Keratinocyte (primary cell): ENCODE measurements around the gene TSPAN4. TPM values are rescaled to one million over a fixed set of nuclear protein-coding genes. Genes with fewer than 3 reads are reported as not detected.

Source experiments
- DNase-seq: peaks from one replicate; pipeline ENCODE4 v3.0.0-alpha.2; 2011; ENCODE audit warnings: low read depth, missing footprints, low spot score
- FAIRE-seq: peaks from 2 replicates; lab custom pipeline; 2011; peaks lifted over from hg19 to GRCh38; lab: Jason Lieb, UNC
- H2AFZ ChIP-seq: 2 replicates; pipeline ENCODE4 v1.6.0; 2012; ENCODE audit warnings: low read length, control low read depth, inconsistent platforms; ENCODE audit not compliant: control insufficient read depth
- H3K27ac ChIP-seq: 2 replicates; pipeline ENCODE4 v1.5.1; 2011; ENCODE audit warnings: low read length; ENCODE audit not compliant: control insufficient read depth, insufficient read depth
- H3K27me3 ChIP-seq: 3 replicates; pipeline ENCODE4 v1.6.0; 2011; ENCODE audit warnings: low read length; ENCODE audit not compliant: control insufficient read depth, insufficient read depth; ENCODE audit errors: extremely low read depth
- H3K36me3 ChIP-seq, 2 experiments: 2 replicates in 1 of 2; 3 replicates in 1 of 2; pipeline ENCODE4 v1.5.1; 2011; ENCODE audit warnings: low read length in 2 of 2, mild to moderate bottlenecking in 1 of 2; ENCODE audit not compliant: control insufficient read depth in 2 of 2, insufficient read depth in 2 of 2; ENCODE audit errors: extremely low read depth in 1 of 2
- H3K4me1 ChIP-seq: 3 replicates; pipeline ENCODE4 v1.5.1; 2011; ENCODE audit warnings: low read length; ENCODE audit not compliant: control insufficient read depth, insufficient read depth; ENCODE audit errors: extremely low read depth
- H3K4me2 ChIP-seq: 3 replicates; pipeline ENCODE4 v1.6.0; 2011; ENCODE audit warnings: low read depth, low read length; ENCODE audit not compliant: control insufficient read depth, insufficient read depth; ENCODE audit errors: extremely low read depth
- H3K4me3 ChIP-seq, 3 experiments: fragments of 200-600 bp in 1 of 3; sonication (generic) in 1 of 3; 2 replicates in 2 of 3; 3 replicates in 1 of 3; pipeline ENCODE4 v1.5.1; 2011 to 2016; ENCODE audit warnings: low read length in 3 of 3, mild to moderate bottlenecking in 3 of 3, control low read depth in 2 of 3, inconsistent platforms in 1 of 3, low read depth in 1 of 3, mixed read lengths in 1 of 3, mixed run types in 1 of 3, moderate library complexity in 1 of 3; ENCODE audit not compliant: control insufficient read depth in 2 of 3, insufficient read depth in 2 of 3; ENCODE audit errors: extremely low read depth in 1 of 3
- H3K79me2 ChIP-seq: 2 replicates; pipeline ENCODE4 v1.6.0; 2012; ENCODE audit warnings: low read length; ENCODE audit not compliant: control insufficient read depth, insufficient read depth
- H3K9ac ChIP-seq: 3 replicates; pipeline ENCODE4 v1.6.0; 2011; ENCODE audit warnings: low read length; ENCODE audit not compliant: control insufficient read depth, insufficient read depth; ENCODE audit errors: extremely low read depth
- H3K9me1 ChIP-seq: 3 replicates; pipeline ENCODE4 v1.6.0; 2011; ENCODE audit warnings: low read length; ENCODE audit not compliant: control insufficient read depth, insufficient read depth; ENCODE audit errors: extremely low read depth
- H3K9me3 ChIP-seq: 2 replicates; pipeline ENCODE4 v1.5.1; 2012; ENCODE audit warnings: low read depth, low read length; ENCODE audit not compliant: control insufficient read depth
- H4K20me1 ChIP-seq: 3 replicates; pipeline ENCODE4 v1.6.0; 2011; ENCODE audit warnings: low read length; ENCODE audit not compliant: control insufficient read depth, insufficient read depth; ENCODE audit errors: extremely low read depth
- EZH2 ChIP-seq: IDR thresholded peaks from one replicate; pipeline ENCODE4 v1.6.1; 2012; ENCODE audit warnings: inconsistent platforms, mild to moderate bottlenecking, low read length, moderate library complexity
- dilution Hi-C: fragments of 300-500 bp; cut with MboI; formaldehyde crosslinking; loops from one replicate; pipeline ENCODE4 v1.7.0; 2020; ENCODE audit warnings: low sequenced_read_pairs; ENCODE audit not compliant: extremely low pct_ligation_motif_present
- polyA plus RNA-seq, 5 experiments: library from polyadenylated mRNA; depleted of rRNA in 3 of 5; stranded (reverse) in 3 of 5; stranded (forward) in 1 of 5; unstranded in 1 of 5; fragments of >200 nt; gene quantifications; 1 replicate in 1 of 5; 2 replicates in 3 of 5; 3 replicates in 1 of 5; pipeline versions ENCODE4 v1.2.1 to v1.2.3, GENCODE V29; 2011 to 2012; ENCODE audit warnings: missing spikeins in 2 of 5, low read depth in 1 of 5, low replicate concordance in 1 of 5
- TF ChIP-seq, protein P1 (sequence below), 3 experiments: IDR thresholded peaks in 1 of 3; conservative IDR thresholded peaks in 1 of 3; optimal IDR thresholded peaks in 1 of 3; 2 replicates in 2 of 3; 3 replicates in 1 of 3; pipeline versions ENCODE3 to v1.5.1; 2011; ENCODE audit warnings: low read length in 3 of 3, mild to moderate bottlenecking in 3 of 3, moderate library complexity in 2 of 3, control low read depth in 1 of 3, inconsistent platforms in 1 of 3; ENCODE audit not compliant: insufficient read depth in 2 of 3; ENCODE audit errors: extremely low read depth in 1 of 3

TSPAN4 gene
- polyA plus RNA-seq, 1 donor (not counting 4 experiments of a cell fraction or from before 2014, with no cell fraction given), result 42.1 TPM

DNA sequence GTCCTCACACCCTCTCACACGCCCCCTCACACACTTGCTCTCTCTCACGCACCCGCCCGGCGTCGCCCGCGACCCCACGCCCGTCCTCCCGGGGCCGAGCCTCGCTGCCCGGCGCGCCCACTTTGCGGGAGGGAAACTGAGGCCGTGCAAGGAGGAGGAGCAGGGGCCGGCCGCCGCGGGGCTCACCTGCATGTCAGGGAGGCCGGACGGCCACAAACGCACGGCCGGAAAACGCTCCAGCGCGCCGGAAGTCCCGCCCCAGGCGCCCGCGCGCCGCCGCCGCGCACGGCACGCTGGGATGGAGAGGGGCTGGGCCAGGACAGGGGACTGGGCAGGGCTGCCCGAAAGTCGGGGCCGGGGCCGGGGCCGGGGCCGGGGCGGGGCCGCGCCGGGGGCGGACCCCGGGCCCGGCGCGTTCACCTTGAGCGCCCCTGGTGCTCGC, 68.0 kb downstream of the TSPAN4 start, which contains the start of gene CHID1:
TSS of gene CHID1 (minus strand) at position 222 of the 442 bp plus-strand sequence. CDS start 5,994 bp downstream, outside the sequence.
- peak within 1 kb of the TSS; percentile 86 for H2AFZ ChIP-seq
- peak within 1 kb of the TSS; percentile 40 for H3K27ac ChIP-seq
- no peaks in the 10 kb centered on the region for H3K9me3 ChIP-seq
- no peaks in the 10 kb centered on the region for H4K20me1 ChIP-seq
- no peaks in the 10 kb centered on the region for H3K36me3 ChIP-seq
- dilution Hi-C loops, result no loop called here
- DNase-seq (peak; percentile 25), FAIRE-seq (no peak)
- TF ChIP-seq EZH2, result no peak
- TF ChIP-seq, protein P1, sequence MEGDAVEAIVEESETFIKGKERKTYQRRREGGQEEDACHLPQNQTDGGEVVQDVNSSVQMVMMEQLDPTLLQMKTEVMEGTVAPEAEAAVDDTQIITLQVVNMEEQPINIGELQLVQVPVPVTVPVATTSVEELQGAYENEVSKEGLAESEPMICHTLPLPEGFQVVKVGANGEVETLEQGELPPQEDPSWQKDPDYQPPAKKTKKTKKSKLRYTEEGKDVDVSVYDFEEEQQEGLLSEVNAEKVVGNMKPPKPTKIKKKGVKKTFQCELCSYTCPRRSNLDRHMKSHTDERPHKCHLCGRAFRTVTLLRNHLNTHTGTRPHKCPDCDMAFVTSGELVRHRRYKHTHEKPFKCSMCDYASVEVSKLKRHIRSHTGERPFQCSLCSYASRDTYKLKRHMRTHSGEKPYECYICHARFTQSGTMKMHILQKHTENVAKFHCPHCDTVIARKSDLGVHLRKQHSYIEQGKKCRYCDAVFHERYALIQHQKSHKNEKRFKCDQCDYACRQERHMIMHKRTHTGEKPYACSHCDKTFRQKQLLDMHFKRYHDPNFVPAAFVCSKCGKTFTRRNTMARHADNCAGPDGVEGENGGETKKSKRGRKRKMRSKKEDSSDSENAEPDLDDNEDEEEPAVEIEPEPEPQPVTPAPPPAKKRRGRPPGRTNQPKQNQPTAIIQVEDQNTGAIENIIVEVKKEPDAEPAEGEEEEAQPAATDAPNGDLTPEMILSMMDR (optimal IDR thresholded peaks at IDR 0.05 in 1 of 3, IDR thresholded peaks at IDR 0.05 in 1 of 3, conservative IDR thresholded peaks at IDR 0.05 in 1 of 3; ENCODE audit: extremely low read depth in 1 of 3, insufficient read depth in 2 of 3, low read length in 3 of 3), result no peak
- peak within 1 kb of the TSS; percentile 76 to 96 (median 96) for H3K4me3 ChIP-seq
- no peaks in the 10 kb centered on the region for H3K9me1 ChIP-seq
- peak within 1 kb of the TSS; percentile 77 for H3K9ac ChIP-seq
- no peaks in the 10 kb centered on the region for H3K27me3 ChIP-seq
- H3K4me2 ChIP-seq, result peak within 1 kb of the TSS; percentile 77
- peaks cover 24% of the 10 kb centered on the region for H3K79me2 ChIP-seq
- H3K4me1 ChIP-seq, result peaks cover 12% of the 10 kb centered on the region

DNA sequence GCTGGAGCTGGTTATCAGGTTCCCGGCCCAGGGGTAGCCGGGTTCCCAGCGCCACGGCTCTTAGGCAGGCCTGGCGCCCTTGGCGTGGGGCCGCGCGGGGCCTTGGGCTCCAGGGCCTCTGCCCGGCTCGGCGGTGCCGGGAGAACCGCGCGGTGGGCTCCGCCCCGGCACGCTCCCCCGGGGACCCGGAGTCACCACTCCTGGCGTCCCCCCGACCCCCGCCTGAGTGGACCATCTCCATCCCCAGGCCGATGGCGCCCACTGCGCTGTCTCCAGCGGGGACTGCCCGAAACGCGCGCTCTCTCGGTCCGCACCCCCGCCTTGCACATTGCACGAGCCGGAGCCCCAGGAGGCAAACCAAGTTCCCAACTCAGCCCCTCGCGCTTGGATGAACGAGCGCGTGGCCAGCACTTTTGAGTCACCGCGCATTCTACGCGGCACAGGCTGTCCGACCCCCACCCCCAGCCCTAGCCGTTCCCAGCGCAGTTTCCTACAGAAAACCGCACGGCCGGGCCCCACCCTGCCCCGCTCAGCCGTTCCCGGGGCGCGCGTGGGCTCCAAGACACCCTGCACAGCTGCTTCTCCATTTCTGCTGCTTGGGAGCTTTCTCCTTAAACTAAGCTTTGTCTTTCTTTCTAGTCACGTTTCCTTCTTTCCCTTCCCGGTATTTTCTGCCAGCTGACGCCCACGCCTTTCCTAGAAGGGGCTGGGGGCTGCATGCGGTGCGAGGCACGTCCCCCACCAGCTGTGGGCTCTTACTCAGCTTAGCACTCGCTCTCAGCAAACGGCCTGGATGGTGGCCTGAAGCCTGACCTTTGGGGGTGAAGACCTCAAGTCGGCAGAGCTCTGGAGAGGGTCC, 68.6 kb downstream of the TSPAN4 start:
- no peak for TF ChIP-seq EZH2
- TF ChIP-seq, protein P1 (optimal IDR thresholded peaks at IDR 0.05 in 1 of 3, IDR thresholded peaks at IDR 0.05 in 1 of 3, conservative IDR thresholded peaks at IDR 0.05 in 1 of 3; ENCODE audit: extremely low read depth in 1 of 3, insufficient read depth in 2 of 3, low read length in 3 of 3), result no peak
- peak overlapping the region; percentile 67 to 96 (median 74) for H3K4me3 ChIP-seq
- H3K9me1 ChIP-seq, result no peaks in the 10 kb centered on the region
- H3K4me2 ChIP-seq, result peak overlapping the region; percentile 77
- peak overlapping the region; percentile 77 for H3K9ac ChIP-seq
- no peak for FAIRE-seq
- peak overlapping the region; percentile 40 for H3K27ac ChIP-seq
- H4K20me1 ChIP-seq, result no peaks in the 10 kb centered on the region
- no peak for DNase-seq
- peak overlapping the region; percentile 77 for H2AFZ ChIP-seq
- dilution Hi-C loops, result no loop called here
- peaks cover 12% of the 10 kb centered on the region for H3K4me1 ChIP-seq
- H3K9me3 ChIP-seq, result no peaks in the 10 kb centered on the region
- H3K79me2 ChIP-seq, result peaks cover 24% of the 10 kb centered on the region
- H3K36me3 ChIP-seq, result no peaks in the 10 kb centered on the region
- no peaks in the 10 kb centered on the region for H3K27me3 ChIP-seq
